Stimulated activated CD4-positive, alpha-beta T cell treated with anti-CD3 and anti-CD28 coated beads, TNF-alpha, amount 100 ng/mL, for 4 hours (primary cell): ENCODE data around the gene ASIP.
"Not testable (repeated sequence)": the region's sequence is repeated elsewhere in the genome, so short reads cannot be mapped to it uniquely, and the experiment has no call there.

Experiments
- DNase-seq, 3 experiments: peaks; one replicate each; pipeline ENCODE4 v3.0.0-alpha.2; 2020; ENCODE audit warnings: low read depth in 3 of 3

The ASIP gene

DNA sequence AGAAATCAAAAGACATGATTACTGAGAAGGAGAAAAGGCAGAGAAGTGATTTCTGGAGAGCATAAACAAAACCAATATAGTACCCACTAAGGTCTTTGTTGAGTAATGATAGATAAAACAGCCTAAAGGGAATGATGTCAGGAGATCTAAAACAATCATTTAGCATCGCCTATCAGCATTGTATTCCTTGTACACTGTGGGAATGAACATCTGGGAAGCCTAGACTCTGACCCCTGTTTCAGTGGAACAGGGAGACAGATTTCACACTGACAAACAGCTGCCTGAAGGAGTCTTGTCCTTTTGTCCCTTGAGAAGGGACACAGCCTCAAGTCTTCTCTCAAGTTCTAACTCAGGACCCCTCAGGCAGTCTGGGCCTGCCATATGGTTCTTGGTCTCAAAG is 1.7 kb downstream of the ASIP start:
- no peak for DNase-seq

GRCh38 chr20:34243377-34243776 is 2.2 kb downstream of the ASIP start:
- DNase-seq, result no peak

GRCh38 chr20:34246126-34246626 is 5.0 kb downstream of the ASIP start:
- DNase-seq, result no peak

GRCh38 chr20:34249291-34249690 is 8.1 kb downstream of the ASIP start:
- no peak for DNase-seq

DNA sequence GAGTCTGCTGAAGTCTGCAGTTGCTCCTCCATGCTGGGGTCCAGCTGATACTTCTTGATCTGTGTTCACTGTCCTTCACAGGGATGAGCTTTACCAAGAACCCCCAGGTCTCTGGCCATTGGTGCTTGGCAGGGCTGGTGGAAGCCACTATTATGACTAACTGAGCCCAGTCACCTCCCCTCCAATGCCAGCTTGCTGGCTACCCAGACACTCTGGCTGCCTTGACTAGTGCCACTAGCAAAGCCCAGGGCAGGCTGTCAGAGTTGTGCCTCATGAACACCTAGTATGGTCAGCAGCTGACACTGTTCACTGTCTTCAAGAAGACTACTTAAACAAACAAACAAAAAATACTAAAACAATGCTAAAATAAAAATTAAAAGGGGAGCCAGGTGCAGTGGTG is 8.8 kb downstream of the ASIP start:
- DNase-seq, result no peak

- no peak for DNase-seq
These were observed 10.4 kb downstream of the ASIP start for GRCh38 chr20:34251619-34252018.

DNA sequence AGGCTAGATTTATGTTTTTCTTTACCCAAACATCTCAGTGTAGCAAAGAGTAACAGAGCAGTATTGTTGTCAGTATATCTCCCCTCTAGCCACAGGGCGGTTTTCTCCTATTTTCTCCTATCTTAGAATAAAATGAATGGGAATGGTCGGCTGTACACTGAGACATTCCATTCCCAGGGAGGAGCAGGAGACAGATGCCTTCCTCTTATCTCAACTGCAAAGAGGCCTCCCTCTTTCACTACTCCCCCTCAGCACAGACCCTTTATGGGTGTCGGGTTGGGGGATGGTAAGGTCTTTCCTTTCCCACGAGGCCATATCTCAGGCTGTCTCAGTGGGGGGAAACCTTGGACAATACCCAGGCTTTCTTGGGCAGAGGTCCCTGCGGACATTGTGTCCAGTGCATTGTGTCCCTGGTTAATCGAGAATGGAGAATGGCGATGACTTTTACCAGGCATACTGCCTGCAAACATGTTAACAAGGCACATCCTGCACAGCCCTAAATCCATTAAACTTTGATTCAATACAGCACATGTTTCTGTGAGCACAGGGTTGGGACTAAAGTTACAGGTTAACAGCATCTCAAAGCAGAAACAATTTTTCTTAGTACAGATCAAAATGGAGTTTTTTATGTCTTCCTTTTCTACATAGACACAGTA is 11.3 kb downstream of the ASIP start:
- DNase-seq, result not testable (repeated sequence)

DNA sequence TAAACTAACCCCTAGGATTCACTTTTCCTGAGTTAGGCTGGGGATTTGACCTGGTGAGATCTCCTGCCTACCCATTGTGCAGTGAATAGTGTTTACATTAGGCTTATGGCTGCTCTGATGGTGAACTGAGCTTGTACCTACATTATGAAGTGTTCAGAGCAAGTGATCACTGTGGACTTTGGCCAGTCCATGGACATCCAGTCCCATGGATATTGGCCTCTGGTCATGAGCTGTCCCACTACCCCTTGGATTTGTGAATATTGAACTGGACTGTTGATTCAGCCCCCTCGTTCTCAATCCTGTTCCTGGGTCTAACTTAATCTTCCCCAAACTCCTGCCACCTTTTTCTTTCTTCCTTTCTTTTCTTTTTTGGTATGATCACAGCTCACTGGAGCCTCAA is 13.8 kb downstream of the ASIP start:
- DNase-seq, result no peak

- DNase-seq, result no peak
These were observed 15.5 kb downstream of the ASIP start for GRCh38 chr20:34256629-34257124.

DNA sequence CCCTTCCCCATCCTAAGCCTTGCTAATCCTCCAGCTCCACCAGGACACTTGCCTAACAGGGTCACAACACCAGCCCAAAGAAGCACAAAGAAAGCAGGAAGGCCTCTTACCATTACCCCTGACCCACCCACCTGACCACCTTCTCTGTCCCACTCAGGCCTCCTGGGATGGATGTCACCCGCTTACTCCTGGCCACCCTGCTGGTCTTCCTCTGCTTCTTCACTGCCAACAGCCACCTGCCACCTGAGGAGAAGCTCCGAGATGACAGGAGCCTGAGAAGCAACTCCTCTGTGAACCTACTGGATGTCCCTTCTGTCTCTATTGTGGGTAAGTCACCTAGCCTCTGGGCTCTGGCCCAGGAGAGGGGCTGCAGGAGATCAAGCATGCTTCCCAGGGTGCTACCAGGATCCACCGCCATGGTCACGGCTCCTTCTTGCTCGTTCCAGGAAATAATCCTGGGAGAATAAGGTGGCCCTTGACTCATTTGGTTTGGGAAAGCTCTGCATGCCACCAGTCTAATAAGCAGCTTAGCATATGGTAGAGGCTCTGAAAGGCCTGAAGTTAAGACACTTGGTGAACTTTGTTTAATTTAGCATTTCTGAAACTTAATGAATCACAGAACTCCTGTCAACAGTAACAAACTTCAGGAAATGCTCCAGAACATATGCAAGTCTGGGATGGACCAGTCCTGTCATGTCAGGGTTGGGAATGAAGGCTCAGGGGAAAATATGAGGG is 19.2 kb downstream of the ASIP start:
- no peak for DNase-seq

DNA sequence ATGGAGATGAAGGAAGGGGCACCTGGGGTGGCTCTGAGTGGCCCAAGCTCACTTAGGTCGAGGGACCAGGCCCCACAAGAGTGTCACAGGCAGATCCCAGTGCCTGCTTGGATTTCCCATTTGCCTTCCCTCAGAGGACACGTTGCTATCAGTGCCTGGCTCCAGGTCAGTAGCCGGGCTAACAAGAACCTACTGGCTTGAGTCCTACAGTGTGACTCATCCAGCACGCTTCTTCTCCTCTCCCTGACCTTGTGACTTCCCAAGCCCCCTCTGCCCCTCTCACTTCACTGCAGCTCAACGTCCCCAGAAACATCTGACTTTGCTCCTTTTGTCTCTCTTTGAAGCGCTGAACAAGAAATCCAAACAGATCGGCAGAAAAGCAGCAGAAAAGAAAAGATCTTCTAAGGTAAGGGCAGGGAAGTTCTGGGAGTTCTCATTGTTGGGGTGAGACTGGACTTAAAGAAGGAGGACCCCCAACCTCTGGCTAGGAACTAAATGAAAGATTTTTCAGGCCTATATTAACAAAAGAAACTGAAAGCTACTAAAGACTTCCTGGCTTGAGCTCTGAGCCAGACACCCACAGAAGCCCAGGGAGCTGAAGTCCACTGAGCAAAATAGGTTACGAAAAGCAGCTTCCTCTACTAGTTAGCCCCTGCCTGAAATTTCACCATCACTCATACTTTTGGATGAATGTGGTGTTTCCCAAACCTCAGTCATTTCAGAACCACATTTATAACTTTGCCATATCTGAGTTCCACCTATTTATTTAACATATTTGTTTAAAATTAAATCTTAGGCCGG is 21.5 kb downstream of the ASIP start:
- DNase-seq, result no peak

DNA sequence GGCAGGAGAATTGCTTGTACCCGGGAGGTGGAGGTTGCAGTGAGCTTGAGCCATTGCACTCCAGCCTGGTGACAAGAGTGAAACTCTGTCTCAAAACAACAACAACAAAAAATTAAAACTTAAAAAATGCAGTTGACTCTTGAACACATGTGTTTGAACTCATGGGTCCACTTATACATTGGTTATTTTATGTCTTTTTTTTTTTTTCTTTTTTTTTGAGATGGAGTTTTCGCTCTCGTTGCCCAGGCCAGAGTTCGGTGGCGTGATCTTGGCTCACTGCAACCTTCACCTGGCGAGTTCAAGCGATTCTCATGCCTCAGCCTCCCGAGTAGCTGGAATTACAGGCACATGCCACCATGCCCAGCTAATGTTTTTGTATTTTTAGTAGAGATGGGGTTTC is 22.2 kb downstream of the ASIP start:
- DNase-seq, result not testable (repeated sequence)

- DNase-seq, result no peak
These were observed 22.9 kb downstream of the ASIP start for GRCh38 chr20:34264141-34264540.

DNA sequence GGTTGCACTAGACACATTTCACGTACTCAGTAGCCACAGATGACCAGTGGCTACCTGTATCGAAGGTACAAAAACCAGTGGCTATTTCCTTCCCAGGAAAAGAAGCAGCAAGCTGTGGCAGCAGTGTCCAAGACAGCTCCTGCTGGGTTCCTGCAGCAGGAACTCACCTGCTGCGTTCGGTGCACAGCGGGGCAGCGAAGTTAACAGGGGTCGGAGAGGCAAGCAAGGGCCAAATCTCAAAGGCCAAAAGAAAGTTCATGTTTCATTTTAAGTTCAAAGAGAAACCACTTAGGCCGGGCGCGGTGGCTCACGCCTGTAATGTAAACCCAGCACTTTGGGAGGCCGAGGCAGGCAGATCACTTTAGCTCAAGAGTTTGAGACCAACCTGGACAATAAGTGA is 26.9 kb downstream of the ASIP start:
- no peak for DNase-seq

GRCh38 chr20:34268851-34269636 is 27.8 kb downstream of the ASIP start:
- peak in 1 of 3 experiments; percentile 4 for DNase-seq

- DNase-seq, result no peak
These were observed 28.9 kb downstream of the ASIP start for GRCh38 chr20:34269996-34270627.

DNA sequence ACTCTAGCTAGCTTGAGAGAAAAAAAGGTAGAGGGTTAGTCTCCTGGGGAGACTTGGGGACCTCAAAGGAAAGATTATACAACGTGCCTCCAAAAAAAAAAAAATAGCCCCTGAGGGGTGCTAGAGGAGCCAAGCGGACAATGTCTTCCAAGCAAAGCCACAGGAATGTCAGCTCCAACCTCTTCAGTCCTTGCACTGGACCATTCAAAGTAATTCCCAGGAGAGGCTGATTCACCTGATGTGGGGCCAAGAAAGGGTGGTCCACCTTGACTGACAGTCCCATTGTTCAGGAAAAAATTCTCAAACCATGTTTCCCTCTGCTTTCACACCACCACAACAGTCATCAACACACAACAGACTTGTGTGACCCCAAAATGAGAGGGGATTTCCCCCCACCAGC is 30.7 kb downstream of the ASIP start:
- no peak for DNase-seq

- DNase-seq, result no peak
These were observed 33.5 kb downstream of the ASIP start for GRCh38 chr20:34274694-34275093.

DNA sequence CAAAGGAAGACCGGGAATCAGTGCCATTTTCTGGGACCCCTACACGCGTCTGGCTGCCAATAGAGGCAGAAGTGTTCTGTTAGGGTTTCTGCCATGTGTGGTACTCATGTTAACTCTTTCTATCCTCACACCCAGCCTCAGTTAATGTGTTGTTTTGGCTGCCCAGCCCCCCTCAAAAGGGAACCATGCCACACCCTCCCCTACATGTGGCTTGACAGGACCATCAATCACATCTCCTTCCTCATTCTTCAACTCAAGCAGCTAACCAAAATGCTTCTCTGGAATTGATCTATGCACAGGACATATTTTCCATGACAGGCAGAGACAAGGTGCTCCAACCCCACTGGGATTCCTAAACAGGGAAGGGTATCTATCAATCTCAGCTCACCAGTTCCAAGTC is 40.0 kb downstream of the ASIP start:
- no peak for DNase-seq

- DNase-seq, result no peak
These were observed 40.8 kb downstream of the ASIP start for GRCh38 chr20:34282041-34282440.

DNA sequence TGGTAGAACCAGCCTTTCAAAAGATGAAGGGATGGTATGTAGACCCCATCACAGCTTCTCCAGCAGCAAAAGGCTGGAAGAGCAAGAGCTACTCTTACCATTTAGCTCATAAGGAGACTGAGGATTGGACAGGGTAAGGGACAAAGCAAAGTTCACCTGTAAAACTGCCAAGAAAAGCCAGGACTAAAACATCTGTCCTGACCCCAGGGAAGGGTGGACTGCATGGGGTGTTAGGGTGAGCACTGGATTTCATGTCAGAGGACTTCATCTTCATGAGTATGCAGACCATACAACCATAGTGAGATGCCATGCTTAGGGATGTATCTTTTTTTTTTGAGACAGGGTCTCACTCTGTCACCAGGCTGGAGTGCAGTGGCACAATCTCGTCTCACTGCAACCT is 42.6 kb downstream of the ASIP start:
- no peak for DNase-seq
